ENCODE results near the gene GFM2.
"Not testable (repeated sequence)": the region's sequence is repeated elsewhere in the genome, so short reads cannot be mapped to it uniquely, and the experiment has no call there.

Gene GFM2

DNA sequence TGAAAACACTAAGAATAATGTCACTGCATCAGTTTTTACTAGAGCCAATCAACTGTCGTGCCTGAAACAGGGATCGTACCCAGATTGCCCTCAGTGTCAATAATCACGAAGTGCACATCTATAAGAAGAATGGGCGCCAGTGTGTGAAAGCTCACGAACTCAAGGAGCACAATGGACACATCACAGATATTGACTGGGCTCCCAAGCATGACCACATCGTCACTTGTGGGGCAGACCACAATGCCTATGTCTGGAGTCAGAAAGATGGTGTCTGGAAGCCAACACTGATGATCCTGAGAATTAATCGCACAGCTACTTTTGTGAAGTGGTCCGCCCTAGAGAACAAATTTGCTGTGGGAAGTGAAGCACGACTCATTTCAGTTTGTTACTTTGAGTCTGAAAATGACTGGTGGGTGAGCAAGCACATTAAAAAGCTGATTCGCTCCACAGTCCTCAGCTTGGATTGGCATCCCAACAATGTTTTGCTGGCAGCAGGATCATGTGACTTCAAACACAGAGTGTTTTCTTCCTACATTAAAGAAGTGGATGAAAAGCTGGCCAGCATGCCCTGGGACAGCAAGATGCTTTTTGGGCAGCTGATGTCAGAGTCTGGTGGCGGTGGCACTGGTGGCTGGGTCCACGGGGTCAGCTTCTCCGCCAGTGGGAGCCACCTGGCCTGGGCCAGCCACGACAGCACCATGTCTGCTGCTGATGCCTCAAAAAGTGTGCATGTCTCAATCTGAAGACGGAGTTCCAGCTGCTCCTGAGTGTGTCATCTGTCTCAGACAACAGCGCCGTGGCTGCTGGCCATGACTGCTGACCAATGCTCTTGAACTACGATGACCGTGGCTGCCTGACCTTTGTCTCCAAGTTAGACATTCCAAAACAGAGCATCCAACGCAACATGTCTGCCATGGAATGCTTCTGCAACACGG, 32.3 kb upstream of the GFM2 start:
- no peaks in the 10 kb centered on the region for H3K27me3 ChIP-seq (ENCODE audit: insufficient read depth, poor library complexity, severe bottlenecking)
- no peak for DNase-seq (ENCODE audit: low read depth in 1 of 2, low spot score in 1 of 2)
- no peak overlapping the region for H3K4me3 ChIP-seq (replicated peaks; ENCODE audit: insufficient read depth, low read length)
- no peak overlapping the region for H3K27ac ChIP-seq (replicated peaks)
- TF ChIP-seq SPI1 (IDR thresholded peaks at IDR 0.05; ENCODE audit: borderline replicate concordance, low read depth) = no peak
- TF ChIP-seq POLR2AphosphoS5 (IDR thresholded peaks at IDR 0.05; ENCODE audit: low read depth) = no peak
- TF ChIP-seq, protein P1, sequence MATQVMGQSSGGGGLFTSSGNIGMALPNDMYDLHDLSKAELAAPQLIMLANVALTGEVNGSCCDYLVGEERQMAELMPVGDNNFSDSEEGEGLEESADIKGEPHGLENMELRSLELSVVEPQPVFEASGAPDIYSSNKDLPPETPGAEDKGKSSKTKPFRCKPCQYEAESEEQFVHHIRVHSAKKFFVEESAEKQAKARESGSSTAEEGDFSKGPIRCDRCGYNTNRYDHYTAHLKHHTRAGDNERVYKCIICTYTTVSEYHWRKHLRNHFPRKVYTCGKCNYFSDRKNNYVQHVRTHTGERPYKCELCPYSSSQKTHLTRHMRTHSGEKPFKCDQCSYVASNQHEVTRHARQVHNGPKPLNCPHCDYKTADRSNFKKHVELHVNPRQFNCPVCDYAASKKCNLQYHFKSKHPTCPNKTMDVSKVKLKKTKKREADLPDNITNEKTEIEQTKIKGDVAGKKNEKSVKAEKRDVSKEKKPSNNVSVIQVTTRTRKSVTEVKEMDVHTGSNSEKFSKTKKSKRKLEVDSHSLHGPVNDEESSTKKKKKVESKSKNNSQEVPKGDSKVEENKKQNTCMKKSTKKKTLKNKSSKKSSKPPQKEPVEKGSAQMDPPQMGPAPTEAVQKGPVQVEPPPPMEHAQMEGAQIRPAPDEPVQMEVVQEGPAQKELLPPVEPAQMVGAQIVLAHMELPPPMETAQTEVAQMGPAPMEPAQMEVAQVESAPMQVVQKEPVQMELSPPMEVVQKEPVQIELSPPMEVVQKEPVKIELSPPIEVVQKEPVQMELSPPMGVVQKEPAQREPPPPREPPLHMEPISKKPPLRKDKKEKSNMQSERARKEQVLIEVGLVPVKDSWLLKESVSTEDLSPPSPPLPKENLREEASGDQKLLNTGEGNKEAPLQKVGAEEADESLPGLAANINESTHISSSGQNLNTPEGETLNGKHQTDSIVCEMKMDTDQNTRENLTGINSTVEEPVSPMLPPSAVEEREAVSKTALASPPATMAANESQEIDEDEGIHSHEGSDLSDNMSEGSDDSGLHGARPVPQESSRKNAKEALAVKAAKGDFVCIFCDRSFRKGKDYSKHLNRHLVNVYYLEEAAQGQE (IDR thresholded peaks at IDR 0.05; ENCODE audit: insufficient replicate concordance, low read depth) = no peak
- TF ChIP-seq, protein P2, sequence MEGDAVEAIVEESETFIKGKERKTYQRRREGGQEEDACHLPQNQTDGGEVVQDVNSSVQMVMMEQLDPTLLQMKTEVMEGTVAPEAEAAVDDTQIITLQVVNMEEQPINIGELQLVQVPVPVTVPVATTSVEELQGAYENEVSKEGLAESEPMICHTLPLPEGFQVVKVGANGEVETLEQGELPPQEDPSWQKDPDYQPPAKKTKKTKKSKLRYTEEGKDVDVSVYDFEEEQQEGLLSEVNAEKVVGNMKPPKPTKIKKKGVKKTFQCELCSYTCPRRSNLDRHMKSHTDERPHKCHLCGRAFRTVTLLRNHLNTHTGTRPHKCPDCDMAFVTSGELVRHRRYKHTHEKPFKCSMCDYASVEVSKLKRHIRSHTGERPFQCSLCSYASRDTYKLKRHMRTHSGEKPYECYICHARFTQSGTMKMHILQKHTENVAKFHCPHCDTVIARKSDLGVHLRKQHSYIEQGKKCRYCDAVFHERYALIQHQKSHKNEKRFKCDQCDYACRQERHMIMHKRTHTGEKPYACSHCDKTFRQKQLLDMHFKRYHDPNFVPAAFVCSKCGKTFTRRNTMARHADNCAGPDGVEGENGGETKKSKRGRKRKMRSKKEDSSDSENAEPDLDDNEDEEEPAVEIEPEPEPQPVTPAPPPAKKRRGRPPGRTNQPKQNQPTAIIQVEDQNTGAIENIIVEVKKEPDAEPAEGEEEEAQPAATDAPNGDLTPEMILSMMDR (IDR thresholded peaks at IDR 0.05; ENCODE audit: insufficient read depth, low read length) = no peak
- no peak for TF ChIP-seq GABPA (IDR thresholded peaks at IDR 0.05; ENCODE audit: low read depth)

DNA sequence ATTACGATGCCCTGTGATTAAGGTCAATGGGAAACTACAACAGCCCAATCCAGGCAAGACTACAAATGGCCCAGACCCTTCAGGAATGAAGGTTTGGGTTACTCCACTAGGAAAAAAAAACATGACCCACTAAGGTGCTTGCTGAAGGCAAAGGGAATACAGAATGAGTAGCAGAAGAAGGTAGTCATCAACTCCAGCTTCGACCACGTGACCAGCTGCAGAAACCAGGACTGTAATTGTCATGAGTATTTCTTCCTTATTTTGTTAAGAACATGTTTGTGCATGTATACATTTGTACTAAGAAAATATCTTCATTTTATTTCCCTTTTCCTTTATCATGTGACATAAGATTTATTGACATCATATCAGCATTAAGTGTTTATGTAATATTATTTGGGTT, 24.8 kb upstream of the GFM2 start:
- H3K27me3 ChIP-seq (ENCODE audit: insufficient read depth, poor library complexity, severe bottlenecking); DNase-seq (ENCODE audit: low read depth in 1 of 2, low spot score in 1 of 2); H3K27ac ChIP-seq (replicated peaks); H3K4me3 ChIP-seq (replicated peaks; ENCODE audit: insufficient read depth, low read length): not testable (repeated sequence)

DNA sequence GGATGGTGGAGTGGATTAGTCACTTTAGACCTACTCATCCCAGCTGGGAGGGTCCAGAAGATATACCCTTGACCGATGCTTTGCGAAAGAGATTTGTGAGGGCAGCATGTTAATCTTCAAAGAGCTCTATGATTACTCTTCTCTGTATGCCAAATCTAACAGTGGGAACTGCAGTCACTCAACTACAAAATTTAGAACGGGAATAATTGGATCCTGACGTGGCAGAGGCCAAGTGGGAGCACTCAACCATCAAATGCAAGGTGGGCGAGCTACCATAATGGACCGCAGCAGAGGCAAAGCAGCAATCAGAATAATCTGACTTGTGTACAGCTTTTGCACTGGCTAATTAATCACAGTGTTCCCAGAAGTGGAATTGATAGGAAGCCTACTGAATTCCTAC, 20.5 kb upstream of the GFM2 start:
- TF ChIP-seq GABPA (IDR thresholded peaks at IDR 0.05; ENCODE audit: low read depth) (no peak), POLR2AphosphoS5 (IDR thresholded peaks at IDR 0.05; ENCODE audit: low read depth) (no peak), SPI1 (IDR thresholded peaks at IDR 0.05; ENCODE audit: borderline replicate concordance, low read depth) (no peak)
- TF ChIP-seq, protein P2 (IDR thresholded peaks at IDR 0.05; ENCODE audit: insufficient read depth, low read length) = no peak
- TF ChIP-seq, protein P1 (IDR thresholded peaks at IDR 0.05; ENCODE audit: insufficient replicate concordance, low read depth) = no peak
- no peak overlapping the region for H3K27ac ChIP-seq (replicated peaks)

DNA sequence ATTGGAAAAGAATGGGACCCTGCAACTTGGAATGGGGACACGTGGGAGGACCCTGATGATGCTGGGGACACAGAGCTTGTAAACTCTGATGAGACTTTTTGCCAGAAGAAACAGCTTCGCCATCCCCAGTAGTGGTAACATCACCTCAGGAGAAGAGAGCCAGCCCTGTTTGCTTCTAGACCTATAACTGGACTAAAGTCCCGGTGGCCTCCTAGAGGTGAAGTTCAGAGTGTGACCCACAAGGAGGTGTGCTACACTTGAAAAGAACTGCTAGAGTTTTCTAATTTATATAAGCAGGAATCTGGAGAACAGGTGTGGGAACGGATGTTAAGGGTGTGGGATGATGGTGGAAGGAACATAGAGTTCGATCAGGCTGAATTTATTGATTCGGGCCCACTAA, 19.9 kb upstream of the GFM2 start:
- H3K4me3 ChIP-seq (replicated peaks; ENCODE audit: insufficient read depth, low read length) = no peak overlapping the region
- H3K27me3 ChIP-seq (ENCODE audit: insufficient read depth, poor library complexity, severe bottlenecking) = no peaks in the 10 kb centered on the region
- DNase-seq (ENCODE audit: low read depth in 1 of 2, low spot score in 1 of 2) = no peak
- H3K27ac ChIP-seq (replicated peaks) = no peak overlapping the region
- TF ChIP-seq GABPA (IDR thresholded peaks at IDR 0.05; ENCODE audit: low read depth) (no peak), POLR2AphosphoS5 (IDR thresholded peaks at IDR 0.05; ENCODE audit: low read depth) (no peak), SPI1 (IDR thresholded peaks at IDR 0.05; ENCODE audit: borderline replicate concordance, low read depth) (no peak)
- TF ChIP-seq, protein P1 (IDR thresholded peaks at IDR 0.05; ENCODE audit: insufficient replicate concordance, low read depth) = no peak
- TF ChIP-seq, protein P2 (IDR thresholded peaks at IDR 0.05; ENCODE audit: insufficient read depth, low read length) = no peak

More for the DNA sequence above, 20.5 kb upstream of the GFM2 start:
- no peak overlapping the region for H3K4me3 ChIP-seq (replicated peaks; ENCODE audit: insufficient read depth, low read length)
- DNase-seq (ENCODE audit: low read depth in 1 of 2, low spot score in 1 of 2) = no peak
- H3K27me3 ChIP-seq (ENCODE audit: insufficient read depth, poor library complexity, severe bottlenecking) = no peaks in the 10 kb centered on the region
